ENCODE measurements around the gene MARCOL. TPM values are rescaled to one million over a fixed set of nuclear protein-coding genes. Genes with fewer than 3 reads are reported as not detected.

MARCOL gene
- total RNA-seq, 1 donor from 2014 or later: not detected

- Mint-ChIP-seq H3K27ac (no peak overlapping the region), H3K9me3 (ENCODE audit: low read depth) (peaks cover 3% of the 10 kb centered on the region), H3K4me3 (ENCODE audit: low read depth) (peak overlapping the region; percentile 68)
Measured at GRCh38 chr5:148230240-148230639, 8.1 kb upstream of the MARCOL start.

GRCh38 chr5:148237785-148238417 is 424 bp upstream of the MARCOL start:
- Mint-ChIP-seq H3K9me3 (ENCODE audit: low read depth) (no peaks in the 10 kb centered on the region), H3K4me1 (ENCODE audit: low read depth) (no peaks in the 10 kb centered on the region), H3K4me3 (ENCODE audit: low read depth) (no peak overlapping the region), H3K27ac (no peak overlapping the region), H3K36me3 (ENCODE audit: insufficient read depth) (no peaks in the 10 kb centered on the region), H3K27me3 (peaks cover 15% of the 10 kb centered on the region)
- no peak for DNase-seq (ENCODE audit: low spot score, unreplicated experiment)
- TF ChIP-seq CTCF (IDR thresholded peaks at IDR 0.05; ENCODE audit: unreplicated experiment): no peak

More at GRCh38 chr5:148230240-148230639, 8.1 kb upstream of the MARCOL start:
- DNase-seq (ENCODE audit: low spot score, unreplicated experiment): no peak
- H3K36me3 Mint-ChIP-seq (ENCODE audit: insufficient read depth): peaks cover 1% of the 10 kb centered on the region
- H3K27me3 Mint-ChIP-seq: no peaks in the 10 kb centered on the region
- no peaks in the 10 kb centered on the region for H3K4me1 Mint-ChIP-seq (ENCODE audit: low read depth)
- no peak for TF ChIP-seq CTCF (IDR thresholded peaks at IDR 0.05; ENCODE audit: unreplicated experiment)

GRCh38 chr5:148248894-148249293 is 10.6 kb downstream of the MARCOL start:
- no peak overlapping the region for H3K27ac Mint-ChIP-seq
- no peak overlapping the region for H3K4me3 Mint-ChIP-seq (ENCODE audit: low read depth)
- peaks cover 14% of the 10 kb centered on the region for H3K9me3 Mint-ChIP-seq (ENCODE audit: low read depth)
- no peaks in the 10 kb centered on the region for H3K36me3 Mint-ChIP-seq (ENCODE audit: insufficient read depth)
- H3K4me1 Mint-ChIP-seq (ENCODE audit: low read depth): peaks cover 2% of the 10 kb centered on the region
- TF ChIP-seq CTCF (IDR thresholded peaks at IDR 0.05; ENCODE audit: unreplicated experiment): no peak
- DNase-seq (ENCODE audit: low spot score, unreplicated experiment): no peak
- H3K27me3 Mint-ChIP-seq: peaks cover 20% of the 10 kb centered on the region

GRCh38 chr5:148255456-148255855 is 17.1 kb downstream of the MARCOL start:
- Mint-ChIP-seq H3K27ac (no peak overlapping the region), H3K9me3 (ENCODE audit: low read depth) (peaks cover 41% of the 10 kb centered on the region), H3K36me3 (ENCODE audit: insufficient read depth) (peaks cover 2% of the 10 kb centered on the region), H3K4me1 (ENCODE audit: low read depth) (no peaks in the 10 kb centered on the region), H3K27me3 (no peaks in the 10 kb centered on the region), H3K4me3 (ENCODE audit: low read depth) (no peak overlapping the region)
- no peak for TF ChIP-seq CTCF (IDR thresholded peaks at IDR 0.05; ENCODE audit: unreplicated experiment)
- DNase-seq (ENCODE audit: low spot score, unreplicated experiment): no peak

- H3K36me3 Mint-ChIP-seq (ENCODE audit: insufficient read depth): peaks cover 2% of the 10 kb centered on the region
- no peaks in the 10 kb centered on the region for H3K27me3 Mint-ChIP-seq
- no peak overlapping the region for H3K4me3 Mint-ChIP-seq (ENCODE audit: low read depth)
- no peak overlapping the region for H3K27ac Mint-ChIP-seq
- DNase-seq (ENCODE audit: low spot score, unreplicated experiment): no peak
- H3K4me1 Mint-ChIP-seq (ENCODE audit: low read depth): no peaks in the 10 kb centered on the region
- TF ChIP-seq CTCF (IDR thresholded peaks at IDR 0.05; ENCODE audit: unreplicated experiment): no peak
- H3K9me3 Mint-ChIP-seq (ENCODE audit: low read depth): peaks cover 32% of the 10 kb centered on the region
Measured at GRCh38 chr5:148259288-148259687, 21.0 kb downstream of the MARCOL start.
